Measurements from ENCODE around the gene NOSIP.

NOSIP gene

DNA sequence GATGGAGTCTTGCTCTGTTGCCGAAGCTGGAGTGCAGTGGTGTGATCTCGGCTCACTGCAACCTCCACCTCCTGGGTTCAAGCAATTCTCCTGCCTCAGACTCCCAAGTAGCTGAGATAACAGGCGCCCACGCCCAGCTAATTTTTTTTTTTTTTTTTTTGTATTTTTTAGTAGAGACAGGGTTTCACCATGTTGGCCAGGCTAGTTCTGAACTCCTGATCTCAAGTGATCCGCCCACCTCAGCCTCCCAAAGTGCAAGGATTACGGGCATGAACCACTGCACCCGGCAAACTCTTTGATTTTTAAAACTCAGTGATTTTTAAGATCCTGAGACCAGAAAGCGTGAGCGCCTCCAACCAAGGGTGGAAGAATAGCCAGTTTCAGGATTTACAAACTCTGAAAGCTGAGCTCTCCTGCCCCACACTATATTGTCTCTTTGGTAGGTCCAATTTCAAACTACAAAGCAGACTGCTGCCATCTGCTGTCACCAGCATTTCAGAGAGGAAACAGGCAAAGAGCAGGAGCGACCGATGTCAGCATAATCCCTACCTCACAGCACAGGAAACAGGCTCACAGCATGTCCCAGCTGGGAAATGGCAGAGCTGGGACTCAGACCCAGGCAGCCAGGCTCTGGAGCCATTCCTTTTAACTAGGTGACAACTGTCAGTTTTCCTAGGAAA is 9.2 kb downstream of the NOSIP start:
- Histone ChIP-seq H3K79me1 (ENCODE audit: low read depth, low read length) (peaks cover 8% of the 10 kb centered on the region), H2BK12ac (ENCODE audit: low read length) (no peak overlapping the region), H4K8ac (ENCODE audit: low read depth, low read length) (no peak overlapping the region), H2AFZ (ENCODE audit: low read length) (no peak overlapping the region), H3K36me3 (replicated peaks in 1 of 2; ENCODE audit: control insufficient read depth in 2 of 2, insufficient read depth in 2 of 2, low read length in 2 of 2) (peaks cover 10 to 32% of the 10 kb centered on the region in 2 donors), H3K27me3 (ENCODE audit: control insufficient read depth in 3 of 3, insufficient read depth in 3 of 3, low read depth in 1 of 3, low read length in 3 of 3) (no peaks in the 10 kb centered on the region), H3K4me3 (ENCODE audit: low read length in 2 of 2) (no peak overlapping the region), H3K4ac (ENCODE audit: low read length) (no peak overlapping the region), H3K9ac (ENCODE audit: low read depth, low read length, poor library complexity) (no peak overlapping the region), H2BK15ac (ENCODE audit: low read length) (no peak overlapping the region), H3K4me1 (ENCODE audit: control insufficient read depth in 2 of 2, insufficient read depth in 1 of 2, low read depth in 1 of 2, low read length in 2 of 2) (peaks cover 2 to 5% of the 10 kb centered on the region in 2 donors), H2BK5ac (ENCODE audit: low read length) (no peak overlapping the region), H3K18ac (ENCODE audit: low read length) (no peak overlapping the region), H2AK5ac (ENCODE audit: low read depth, low read length) (no peak overlapping the region), H3K4me2 (ENCODE audit: insufficient read depth, low read length, poor library complexity, severe bottlenecking) (no peak overlapping the region), H2BK120ac (ENCODE audit: low read depth, low read length) (no peak overlapping the region), H3K9me3 (replicated peaks in 1 of 2; ENCODE audit: control insufficient read depth in 2 of 2, insufficient read depth in 1 of 2, low read depth in 1 of 2, low read length in 2 of 2) (no peaks in the 10 kb centered on the region), H3K27ac (replicated peaks; ENCODE audit: low read length) (peak overlapping the region; percentile 7), H4K91ac (ENCODE audit: low read depth, low read length, poor library complexity) (no peak overlapping the region), H3K23ac (ENCODE audit: low read depth, low read length, poor library complexity) (no peak overlapping the region), H3K14ac (ENCODE audit: low read length) (no peak overlapping the region)
- no peak for DNase-seq (ENCODE audit: low spot score)
- no CpG with 5 or more reads among the region's 11 CpGs for WGBS, 2 donors (ENCODE audit: extremely low coverage in 2 of 2, insufficient read length in 2 of 2, insufficient replicate concordance in 1 of 2)

DNA sequence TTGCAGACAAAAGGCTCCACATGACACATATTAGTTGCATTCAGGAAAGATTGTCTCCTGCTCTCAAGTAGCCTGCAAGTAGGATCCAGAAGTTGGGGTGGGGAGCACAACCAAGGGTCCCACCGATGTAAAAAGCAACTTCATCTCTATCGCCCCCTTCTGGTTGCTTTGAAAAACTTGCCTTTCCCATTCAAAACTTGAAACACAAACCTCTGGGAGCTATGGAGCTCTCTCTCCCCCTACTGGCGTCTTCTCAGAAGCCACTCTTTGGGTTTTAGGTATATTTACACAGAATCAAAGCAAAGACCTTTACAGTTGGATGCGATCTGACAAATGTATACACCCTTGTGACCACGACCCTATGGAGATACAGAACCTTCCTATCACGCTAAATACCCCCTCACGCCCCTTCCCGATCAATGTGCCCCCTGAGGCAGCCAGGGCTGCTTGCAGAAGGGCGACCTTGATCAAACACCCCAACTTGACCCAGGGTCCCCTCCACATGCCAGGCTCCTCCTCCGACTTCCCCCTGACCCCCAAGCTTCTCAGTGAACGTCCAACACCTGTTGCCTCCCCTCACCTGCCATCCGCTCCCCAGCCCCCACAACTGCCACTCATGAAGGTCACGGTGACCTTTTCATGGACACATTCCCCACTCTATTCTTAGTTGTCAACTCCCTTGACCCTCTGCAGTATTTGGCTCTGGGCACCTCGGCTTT is 10.1 kb downstream of the NOSIP start:
- no peak overlapping the region for H2AK5ac ChIP-seq (ENCODE audit: low read depth, low read length)
- no peak overlapping the region for H2BK120ac ChIP-seq (ENCODE audit: low read depth, low read length)
- peaks cover 2 to 5% of the 10 kb centered on the region in 2 donors for H3K4me1 ChIP-seq (ENCODE audit: control insufficient read depth in 2 of 2, insufficient read depth in 1 of 2, low read depth in 1 of 2, low read length in 2 of 2)
- WGBS, 2 donors (ENCODE audit: extremely low coverage in 2 of 2, insufficient read length in 2 of 2, insufficient replicate concordance in 1 of 2), result no CpG with 5 or more reads among the region's 14 CpGs
- H2BK15ac ChIP-seq (ENCODE audit: low read length), result no peak overlapping the region
- H3K36me3 ChIP-seq (replicated peaks in 1 of 2; ENCODE audit: control insufficient read depth in 2 of 2, insufficient read depth in 2 of 2, low read length in 2 of 2), result peaks cover 6 to 26% of the 10 kb centered on the region in 2 donors
- H3K14ac ChIP-seq (ENCODE audit: low read length), result no peak overlapping the region
- H3K9ac ChIP-seq (ENCODE audit: low read depth, low read length, poor library complexity), result no peak overlapping the region
- no peak overlapping the region for H3K4me2 ChIP-seq (ENCODE audit: insufficient read depth, low read length, poor library complexity, severe bottlenecking)
- no peak overlapping the region for H2BK12ac ChIP-seq (ENCODE audit: low read length)
- H2AFZ ChIP-seq (ENCODE audit: low read length), result no peak overlapping the region
- no peak overlapping the region for H4K91ac ChIP-seq (ENCODE audit: low read depth, low read length, poor library complexity)
- H3K23ac ChIP-seq (ENCODE audit: low read depth, low read length, poor library complexity), result no peak overlapping the region
- H3K79me1 ChIP-seq (ENCODE audit: low read depth, low read length), result peaks cover 7% of the 10 kb centered on the region
- no peak overlapping the region for H2BK5ac ChIP-seq (ENCODE audit: low read length)
- peak; percentile 87 for DNase-seq (ENCODE audit: low spot score)
- no peak overlapping the region for H3K18ac ChIP-seq (ENCODE audit: low read length)
- no peak overlapping the region for H3K4ac ChIP-seq (ENCODE audit: low read length)
- H3K9me3 ChIP-seq (replicated peaks in 1 of 2; ENCODE audit: control insufficient read depth in 2 of 2, insufficient read depth in 1 of 2, low read depth in 1 of 2, low read length in 2 of 2), result no peaks in the 10 kb centered on the region
- no peaks in the 10 kb centered on the region for H3K27me3 ChIP-seq (ENCODE audit: control insufficient read depth in 3 of 3, insufficient read depth in 3 of 3, low read depth in 1 of 3, low read length in 3 of 3)
- no peak overlapping the region for H3K4me3 ChIP-seq (ENCODE audit: low read length in 2 of 2)
- no peak overlapping the region for H4K8ac ChIP-seq (ENCODE audit: low read depth, low read length)
- H3K27ac ChIP-seq (replicated peaks; ENCODE audit: low read length), result no peak overlapping the region

DNA sequence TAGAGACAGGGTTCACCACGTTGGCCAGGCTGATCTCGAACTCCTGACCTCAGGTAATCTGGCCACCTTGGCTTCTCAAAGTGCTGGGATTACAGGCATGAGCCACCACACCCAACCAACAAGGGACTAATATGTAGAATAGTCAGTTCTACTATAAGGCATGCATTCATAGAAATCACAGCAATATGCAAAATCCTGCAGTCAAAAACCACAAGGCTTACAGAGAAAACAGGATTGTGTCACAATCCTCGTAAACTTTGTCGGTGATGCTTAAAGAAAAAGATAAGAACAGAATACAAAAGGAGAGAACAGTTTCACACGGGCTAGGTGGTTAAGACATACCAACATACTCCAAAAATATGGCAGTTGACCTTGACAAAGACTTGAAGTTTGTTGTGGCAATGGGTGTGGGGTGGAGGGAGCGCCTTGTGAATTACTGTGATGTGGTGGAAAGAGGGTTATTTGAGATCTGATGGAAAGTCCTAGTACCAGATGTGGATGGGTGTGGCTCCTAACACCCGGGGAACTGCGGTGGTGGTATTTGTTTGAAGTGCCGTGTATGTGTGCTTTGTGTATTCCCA is 12.4 kb downstream of the NOSIP start:
- H3K27me3 ChIP-seq (ENCODE audit: control insufficient read depth in 3 of 3, insufficient read depth in 3 of 3, low read depth in 1 of 3, low read length in 3 of 3), result no peaks in the 10 kb centered on the region
- peaks cover 2 to 17% of the 10 kb centered on the region in 2 donors for H3K36me3 ChIP-seq (replicated peaks in 1 of 2; ENCODE audit: control insufficient read depth in 2 of 2, insufficient read depth in 2 of 2, low read length in 2 of 2)
- no peak overlapping the region for H2BK5ac ChIP-seq (ENCODE audit: low read length)
- no peak overlapping the region for H3K4ac ChIP-seq (ENCODE audit: low read length)
- H2AK5ac ChIP-seq (ENCODE audit: low read depth, low read length), result no peak overlapping the region
- H3K18ac ChIP-seq (ENCODE audit: low read length), result no peak overlapping the region
- no peak overlapping the region for H4K8ac ChIP-seq (ENCODE audit: low read depth, low read length)
- no peak overlapping the region for H3K23ac ChIP-seq (ENCODE audit: low read depth, low read length, poor library complexity)
- no peak overlapping the region for H2BK15ac ChIP-seq (ENCODE audit: low read length)
- no peak overlapping the region for H4K91ac ChIP-seq (ENCODE audit: low read depth, low read length, poor library complexity)
- no peak overlapping the region for H2AFZ ChIP-seq (ENCODE audit: low read length)
- H3K4me1 ChIP-seq (ENCODE audit: control insufficient read depth in 2 of 2, insufficient read depth in 1 of 2, low read depth in 1 of 2, low read length in 2 of 2), result peaks cover 2 to 5% of the 10 kb centered on the region in 2 donors
- H3K14ac ChIP-seq (ENCODE audit: low read length), result no peak overlapping the region
- H3K4me2 ChIP-seq (ENCODE audit: insufficient read depth, low read length, poor library complexity, severe bottlenecking), result no peak overlapping the region
- DNase-seq (ENCODE audit: low spot score), result no peak
- no peaks in the 10 kb centered on the region for H3K9me3 ChIP-seq (replicated peaks in 1 of 2; ENCODE audit: control insufficient read depth in 2 of 2, insufficient read depth in 1 of 2, low read depth in 1 of 2, low read length in 2 of 2)
- peaks cover 7% of the 10 kb centered on the region for H3K79me1 ChIP-seq (ENCODE audit: low read depth, low read length)
- WGBS, 2 donors (ENCODE audit: extremely low coverage in 2 of 2, insufficient read length in 2 of 2, insufficient replicate concordance in 1 of 2), result no CpG with 5 or more reads among the region's 9 CpGs
- no peak overlapping the region for H3K4me3 ChIP-seq (ENCODE audit: low read length in 2 of 2)
- H3K9ac ChIP-seq (ENCODE audit: low read depth, low read length, poor library complexity), result no peak overlapping the region
- H2BK120ac ChIP-seq (ENCODE audit: low read depth, low read length), result no peak overlapping the region
- no peak overlapping the region for H3K27ac ChIP-seq (replicated peaks; ENCODE audit: low read length)
- H2BK12ac ChIP-seq (ENCODE audit: low read length), result no peak overlapping the region

GRCh38 chr19:49566302-49566701 is 14.1 kb downstream of the NOSIP start:
- Histone ChIP-seq H3K4ac (ENCODE audit: low read length) (no peak overlapping the region), H3K4me3 (ENCODE audit: low read length in 2 of 2) (no peak overlapping the region), H3K23ac (ENCODE audit: low read depth, low read length, poor library complexity) (no peak overlapping the region), H2AK5ac (ENCODE audit: low read depth, low read length) (no peak overlapping the region), H3K9me3 (replicated peaks in 1 of 2; ENCODE audit: control insufficient read depth in 2 of 2, insufficient read depth in 1 of 2, low read depth in 1 of 2, low read length in 2 of 2) (no peaks in the 10 kb centered on the region), H3K4me2 (ENCODE audit: insufficient read depth, low read length, poor library complexity, severe bottlenecking) (no peak overlapping the region), H4K8ac (ENCODE audit: low read depth, low read length) (no peak overlapping the region), H3K79me1 (ENCODE audit: low read depth, low read length) (peaks cover 7% of the 10 kb centered on the region), H3K27me3 (ENCODE audit: control insufficient read depth in 3 of 3, insufficient read depth in 3 of 3, low read depth in 1 of 3, low read length in 3 of 3) (no peaks in the 10 kb centered on the region), H2BK5ac (ENCODE audit: low read length) (no peak overlapping the region), H3K9ac (ENCODE audit: low read depth, low read length, poor library complexity) (no peak overlapping the region), H3K4me1 (ENCODE audit: control insufficient read depth in 2 of 2, insufficient read depth in 1 of 2, low read depth in 1 of 2, low read length in 2 of 2) (peaks cover 2 to 4% of the 10 kb centered on the region in 2 donors), H3K36me3 (replicated peaks in 1 of 2; ENCODE audit: control insufficient read depth in 2 of 2, insufficient read depth in 2 of 2, low read length in 2 of 2) (peaks cover 2 to 15% of the 10 kb centered on the region in 2 donors), H3K14ac (ENCODE audit: low read length) (no peak overlapping the region), H2BK12ac (ENCODE audit: low read length) (no peak overlapping the region), H4K91ac (ENCODE audit: low read depth, low read length, poor library complexity) (no peak overlapping the region), H2BK120ac (ENCODE audit: low read depth, low read length) (no peak overlapping the region), H2AFZ (ENCODE audit: low read length) (no peak overlapping the region), H3K27ac (replicated peaks; ENCODE audit: low read length) (no peak overlapping the region), H3K18ac (ENCODE audit: low read length) (no peak overlapping the region), H2BK15ac (ENCODE audit: low read length) (no peak overlapping the region)
- DNase-seq (ENCODE audit: low spot score), result no peak
- no CpG with 5 or more reads among the region's 3 CpGs for WGBS, 2 donors (ENCODE audit: extremely low coverage in 2 of 2, insufficient read length in 2 of 2, insufficient replicate concordance in 1 of 2)
